ENCODE results near the gene TOX4.

DNA sequence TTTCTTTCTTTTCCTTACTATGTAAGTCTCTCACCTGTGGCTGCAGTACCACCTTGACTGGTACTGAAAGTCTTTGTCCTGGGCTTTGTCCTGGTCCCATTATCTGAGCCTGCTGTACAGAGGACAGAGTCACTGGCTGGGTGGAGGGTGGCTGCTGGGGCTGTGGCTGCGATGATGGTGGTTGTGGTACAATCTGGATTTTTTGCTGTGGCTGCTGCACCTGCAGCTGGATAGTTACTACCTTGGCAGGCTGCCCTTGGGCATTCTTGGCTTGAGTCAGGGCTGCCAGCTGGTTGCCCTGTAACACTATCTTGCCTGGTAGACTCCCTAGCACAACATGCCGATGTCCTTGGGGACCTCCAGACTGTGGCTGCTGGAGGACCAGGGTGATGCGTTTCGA, 48.1 kb upstream of the TOX4 start:
- TF ChIP-seq, protein P1, sequence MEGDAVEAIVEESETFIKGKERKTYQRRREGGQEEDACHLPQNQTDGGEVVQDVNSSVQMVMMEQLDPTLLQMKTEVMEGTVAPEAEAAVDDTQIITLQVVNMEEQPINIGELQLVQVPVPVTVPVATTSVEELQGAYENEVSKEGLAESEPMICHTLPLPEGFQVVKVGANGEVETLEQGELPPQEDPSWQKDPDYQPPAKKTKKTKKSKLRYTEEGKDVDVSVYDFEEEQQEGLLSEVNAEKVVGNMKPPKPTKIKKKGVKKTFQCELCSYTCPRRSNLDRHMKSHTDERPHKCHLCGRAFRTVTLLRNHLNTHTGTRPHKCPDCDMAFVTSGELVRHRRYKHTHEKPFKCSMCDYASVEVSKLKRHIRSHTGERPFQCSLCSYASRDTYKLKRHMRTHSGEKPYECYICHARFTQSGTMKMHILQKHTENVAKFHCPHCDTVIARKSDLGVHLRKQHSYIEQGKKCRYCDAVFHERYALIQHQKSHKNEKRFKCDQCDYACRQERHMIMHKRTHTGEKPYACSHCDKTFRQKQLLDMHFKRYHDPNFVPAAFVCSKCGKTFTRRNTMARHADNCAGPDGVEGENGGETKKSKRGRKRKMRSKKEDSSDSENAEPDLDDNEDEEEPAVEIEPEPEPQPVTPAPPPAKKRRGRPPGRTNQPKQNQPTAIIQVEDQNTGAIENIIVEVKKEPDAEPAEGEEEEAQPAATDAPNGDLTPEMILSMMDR (IDR thresholded peaks at IDR 0.05; ENCODE audit: control extremely low read depth in 1 of 3, insufficient read depth in 1 of 3, low read depth in 1 of 3, low read length in 3 of 3): no peak
- no peak for TF ChIP-seq JUN (IDR thresholded peaks at IDR 0.05; ENCODE audit: low read depth, low read length)
- no peak for TF ChIP-seq SP1 (IDR thresholded peaks at IDR 0.05; ENCODE audit: low read depth, low read length)
- no peak for TF ChIP-seq ZNF274 (IDR thresholded peaks at IDR 0.05; ENCODE audit: borderline replicate concordance, extremely low read depth, low read length)
- no peak for TF ChIP-seq EZH2 (IDR thresholded peaks at IDR 0.05; ENCODE audit: low read depth, low read length, severe bottlenecking)
